GDM1 (cell line): Measurements from ENCODE around the gene CLN3.
"Not testable (repeated sequence)": the region's sequence is repeated elsewhere in the genome, so short reads cannot be mapped to it uniquely, and the experiment has no call there.

Source experiments
- DNase-seq: peaks from one replicate; lab custom pipeline; 2025; lab: John Stamatoyannopoulos, UW

The CLN3 gene

GRCh38 chr16:28494121-28494851 is 2.4 kb upstream of the CLN3 start, which contains the start of gene APOBR:
TSS of gene APOBR (plus strand) at chr16:28494643. CDS start at chr16:28494682, 39 bp downstream.
- peak; percentile 95 for DNase-seq

- DNase-seq = no peak
Measured at GRCh38 chr16:28492511-28492910, 637 bp upstream of the CLN3 start.

- peak; percentile 6 for DNase-seq
Measured at GRCh38 chr16:28491230-28491969, 474 bp downstream of the CLN3 start.

- DNase-seq = no peak
Measured at GRCh38 chr16:28486266-28486665, 5.6 kb downstream of the CLN3 start.

GRCh38 chr16:28483361-28483760 is 8.5 kb downstream of the CLN3 start:
- DNase-seq = not testable (repeated sequence)

GRCh38 chr16:28482026-28482425 is 9.8 kb downstream of the CLN3 start:
- no peak for DNase-seq

- DNase-seq = no peak
Measured at GRCh38 chr16:28478506-28479180, 13.2 kb downstream of the CLN3 start.

GRCh38 chr16:28477311-28477920 is 14.5 kb downstream of the CLN3 start:
- no peak for DNase-seq

GRCh38 chr16:28475221-28475620 is 16.7 kb downstream of the CLN3 start:
- DNase-seq = no peak

- no peak for DNase-seq
Measured at GRCh38 chr16:28473714-28474265, 18.1 kb downstream of the CLN3 start.

- not testable (repeated sequence) for DNase-seq
Measured at GRCh38 chr16:28447081-28447480, 44.8 kb downstream of the CLN3 start.

- DNase-seq = not testable (repeated sequence)
Measured at GRCh38 chr16:28446388-28446787, 45.5 kb downstream of the CLN3 start.

- not testable (repeated sequence) for DNase-seq
Measured at GRCh38 chr16:28443943-28444342, 47.9 kb downstream of the CLN3 start.

- not testable (repeated sequence) for DNase-seq
Measured at GRCh38 chr16:28438899-28439298, 53.0 kb downstream of the CLN3 start.

- DNase-seq = not testable (repeated sequence)
Measured at GRCh38 chr16:28435340-28435739, 56.5 kb downstream of the CLN3 start.
